GM21825 (cell line): Measurements from ENCODE around the gene DLGAP4.
"Not testable (repeated sequence)": the region's sequence is repeated elsewhere in the genome, so short reads cannot be mapped to it uniquely, and the experiment has no call there.

ENCODE experiments used
- ATAC-seq: cut with Tn5 transposase; IDR thresholded peaks from one replicate; pipeline ENCODE4 v1.9.1; 2021; ENCODE audit warnings: mild to moderate bottlenecking, moderate library complexity; ENCODE audit not compliant: unreplicated experiment

Gene DLGAP4

DNA sequence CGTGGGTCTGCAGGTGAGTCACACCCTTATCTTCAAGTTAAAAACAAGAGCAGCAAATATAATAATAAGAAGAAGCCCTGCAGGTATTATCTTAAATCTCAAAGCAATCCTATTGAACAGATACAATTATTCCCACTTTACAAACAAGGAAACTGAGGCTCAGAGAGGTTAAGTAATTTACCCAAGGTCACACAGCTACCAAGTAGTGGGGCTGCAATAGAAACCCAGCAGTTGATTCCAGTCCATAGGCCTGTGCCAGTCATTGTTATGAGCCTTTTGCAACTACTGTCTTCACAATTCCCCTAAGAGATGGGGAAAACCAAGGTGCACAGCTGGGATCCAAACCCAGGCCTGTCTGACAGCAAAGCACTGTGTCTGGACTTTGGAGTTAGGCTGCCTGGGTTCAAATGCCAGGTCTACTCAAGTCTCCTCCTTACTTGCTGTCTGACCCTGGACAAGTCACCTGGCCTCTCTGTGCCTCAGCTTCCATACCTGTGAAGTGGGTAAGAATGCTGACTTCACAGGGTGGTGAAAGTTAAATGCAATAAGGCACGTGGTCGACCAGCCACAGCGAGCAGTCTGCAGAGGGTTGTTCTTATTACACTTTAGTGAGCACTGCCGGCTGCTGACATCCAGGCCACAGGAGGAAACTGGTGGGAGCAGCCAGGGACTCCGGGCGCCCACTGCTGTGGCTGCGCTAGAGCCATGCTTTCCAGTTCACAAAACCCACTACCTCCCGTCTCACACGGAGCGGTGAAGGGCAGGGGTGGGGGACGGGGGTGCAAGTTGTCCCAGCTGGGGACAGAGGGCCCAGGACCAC lies 241.3 kb downstream of the DLGAP4 start:
- ATAC-seq, result no peak

DNA sequence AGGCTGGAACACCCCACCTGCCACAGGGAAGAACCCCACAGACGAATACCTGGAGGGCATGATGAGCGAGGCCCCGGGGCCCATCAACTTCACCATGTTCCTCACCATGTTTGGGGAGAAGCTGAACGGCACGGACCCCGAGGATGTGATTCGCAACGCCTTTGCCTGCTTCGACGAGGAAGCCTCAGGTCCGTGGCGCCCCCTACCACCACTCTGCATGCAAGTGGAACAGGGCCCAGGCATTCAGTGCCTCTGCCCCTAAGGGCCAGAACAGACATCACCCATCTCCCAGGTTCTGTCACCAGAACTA lies 241.8 kb downstream of the DLGAP4 start:
- no peak for ATAC-seq

DNA sequence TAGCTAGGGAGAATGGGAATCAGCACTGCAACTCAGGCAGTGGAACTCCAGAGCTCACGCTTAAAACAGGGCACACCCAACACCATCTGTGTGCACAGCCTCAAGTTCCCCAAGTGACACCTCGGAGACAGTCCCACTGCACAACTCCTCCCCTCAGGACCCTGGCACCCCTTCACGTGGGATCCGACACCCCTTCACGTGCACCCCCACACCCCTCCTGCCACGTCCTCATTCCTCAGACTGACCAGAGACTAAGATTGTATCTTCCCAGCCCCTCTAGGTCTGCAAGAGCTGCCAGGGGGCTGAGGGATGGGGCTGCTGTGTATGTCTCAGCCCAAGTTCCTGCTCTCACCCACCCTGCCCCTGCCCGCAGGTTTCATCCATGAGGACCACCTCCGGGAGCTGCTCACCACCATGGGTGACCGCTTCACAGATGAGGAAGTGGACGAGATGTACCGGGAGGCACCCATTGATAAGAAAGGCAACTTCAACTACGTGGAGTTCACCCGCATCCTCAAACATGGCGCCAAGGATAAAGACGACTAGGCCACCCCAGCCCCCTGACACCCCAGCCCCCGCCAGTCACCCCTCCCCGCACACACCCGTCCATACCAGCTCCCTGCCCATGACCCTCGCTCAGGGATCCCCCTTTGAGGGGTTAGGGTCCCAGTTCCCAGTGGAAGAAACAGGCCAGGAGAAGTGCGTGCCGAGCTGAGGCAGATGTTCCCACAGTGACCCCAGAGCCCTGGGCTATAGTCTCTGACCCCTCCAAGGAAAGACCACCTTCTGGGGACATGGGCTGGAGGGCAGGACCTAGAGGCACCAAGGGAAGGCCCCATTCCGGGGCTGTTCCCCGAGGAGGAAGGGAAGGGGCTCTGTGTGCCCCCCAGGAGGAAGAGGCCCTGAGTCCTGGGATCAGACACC lies 242.8 kb downstream of the DLGAP4 start:
- no peak for ATAC-seq

DNA sequence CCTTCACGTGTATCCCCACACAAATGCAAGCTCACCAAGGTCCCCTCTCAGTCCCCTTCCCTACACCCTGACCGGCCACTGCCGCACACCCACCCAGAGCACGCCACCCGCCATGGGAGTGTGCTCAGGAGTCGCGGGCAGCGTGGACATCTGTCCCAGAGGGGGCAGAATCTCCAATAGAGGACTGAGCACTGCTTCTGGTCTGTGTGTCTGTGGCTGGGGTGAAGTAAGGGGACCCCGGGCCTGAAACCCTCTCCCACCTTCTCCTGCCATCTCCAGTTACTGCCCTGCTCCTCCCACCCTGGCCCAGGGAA lies 243.4 kb downstream of the DLGAP4 start:
- no peak for ATAC-seq

DNA sequence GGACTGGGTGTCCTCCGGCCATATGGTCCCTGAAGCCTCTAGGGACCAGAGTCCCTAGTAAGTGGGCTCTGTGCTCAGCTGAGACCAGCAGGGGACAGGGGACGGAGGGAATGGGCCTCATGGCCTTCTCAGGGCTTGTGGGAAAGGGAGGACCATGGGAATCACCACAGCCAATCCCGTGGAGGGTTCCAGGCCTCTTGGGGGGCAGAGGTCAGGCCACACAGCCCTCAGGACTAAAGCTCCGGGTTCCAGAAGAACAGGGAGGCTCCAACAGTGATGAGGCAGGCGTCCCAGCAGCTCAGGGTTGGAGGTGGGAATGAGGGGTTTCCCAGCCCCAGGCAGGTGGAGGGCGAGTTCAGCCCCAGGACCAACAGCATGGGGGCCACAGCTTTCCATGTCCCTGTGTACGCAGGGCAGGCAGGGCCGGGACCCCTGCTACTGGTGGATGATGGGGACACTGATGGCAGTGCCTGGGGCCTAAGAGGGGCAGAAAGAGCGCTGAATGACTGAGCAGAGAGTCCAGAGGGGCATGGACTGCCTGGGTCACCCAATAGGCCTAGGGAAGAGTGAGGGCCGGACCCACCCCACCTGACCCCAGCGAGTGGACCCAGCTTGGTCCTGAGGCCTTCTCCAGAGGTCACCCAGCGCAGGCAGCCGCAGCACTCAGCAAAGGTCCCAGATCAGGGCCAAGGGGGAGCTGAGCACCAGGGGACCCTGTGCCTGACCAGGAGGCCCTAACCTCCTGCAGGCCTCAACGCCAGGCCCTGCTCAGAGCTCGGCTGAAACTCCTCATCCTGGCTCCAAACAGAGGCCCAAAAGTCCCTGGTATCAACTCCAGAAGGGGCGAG lies 244.0 kb downstream of the DLGAP4 start:
- ATAC-seq, result no peak

DNA sequence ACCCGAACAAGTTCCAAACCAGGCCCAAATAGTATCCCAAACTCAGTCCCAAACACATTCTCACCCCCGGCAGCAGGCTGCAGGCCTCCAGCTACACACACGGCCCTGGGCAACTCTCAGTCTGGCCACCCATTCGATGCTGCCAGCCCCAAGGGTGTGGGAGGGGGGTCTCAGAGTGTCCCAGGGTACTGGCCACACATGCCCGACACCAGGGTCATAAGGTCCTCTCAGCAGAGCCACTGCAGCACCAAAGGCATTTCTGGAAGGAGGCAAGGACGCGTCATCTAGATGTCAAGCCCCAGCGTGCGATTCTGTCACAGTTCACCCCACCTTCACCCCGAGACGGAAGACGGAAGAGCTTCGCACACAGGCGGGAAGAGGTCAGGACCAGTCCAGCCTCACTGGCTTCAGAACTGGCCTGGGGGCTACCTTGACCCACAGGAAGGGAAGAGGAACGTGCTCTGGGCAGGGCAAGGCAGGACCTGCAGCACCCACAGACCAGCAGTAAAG lies 244.7 kb downstream of the DLGAP4 start:
- ATAC-seq, result no peak

DNA sequence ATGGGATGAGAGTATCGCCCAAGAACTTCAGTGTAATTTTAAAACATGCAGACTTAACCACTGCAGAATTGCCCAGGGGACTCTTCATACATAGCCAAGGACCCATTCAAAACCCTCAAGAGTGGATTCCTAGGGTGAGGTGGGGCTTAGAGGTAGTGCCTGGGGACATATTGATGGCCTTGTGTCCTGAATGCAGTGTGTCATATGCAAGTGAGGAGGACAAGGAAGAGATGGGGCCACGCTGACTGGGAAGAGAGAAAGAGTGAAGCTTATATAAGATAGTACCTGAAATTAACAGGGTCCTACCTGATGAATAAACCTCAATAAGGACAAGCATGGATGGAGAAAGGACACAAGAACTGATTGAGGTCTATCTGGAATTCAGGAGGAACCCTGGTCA lies 249.1 kb downstream of the DLGAP4 start:
- ATAC-seq, result no peak

DNA sequence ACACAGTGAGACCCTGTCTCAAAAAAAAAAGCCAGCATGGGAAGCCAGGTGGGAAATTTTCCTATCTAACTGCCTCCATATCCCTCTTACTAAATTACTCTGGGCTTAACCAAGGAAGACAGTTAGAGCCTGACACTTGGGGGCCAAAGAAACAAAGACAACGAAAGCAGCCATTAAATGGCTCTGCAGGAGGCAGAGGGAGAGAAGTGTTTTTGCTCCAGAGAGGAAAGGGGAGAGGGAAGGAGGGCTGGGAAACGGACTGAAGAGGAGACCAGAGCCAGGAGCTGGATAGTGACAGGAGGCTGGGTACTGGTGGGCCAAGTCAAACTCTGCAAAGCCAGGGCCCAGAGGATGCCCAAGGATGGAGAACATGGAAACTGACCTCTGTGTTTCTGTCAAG lies 256.6 kb downstream of the DLGAP4 start:
- no peak for ATAC-seq

DNA sequence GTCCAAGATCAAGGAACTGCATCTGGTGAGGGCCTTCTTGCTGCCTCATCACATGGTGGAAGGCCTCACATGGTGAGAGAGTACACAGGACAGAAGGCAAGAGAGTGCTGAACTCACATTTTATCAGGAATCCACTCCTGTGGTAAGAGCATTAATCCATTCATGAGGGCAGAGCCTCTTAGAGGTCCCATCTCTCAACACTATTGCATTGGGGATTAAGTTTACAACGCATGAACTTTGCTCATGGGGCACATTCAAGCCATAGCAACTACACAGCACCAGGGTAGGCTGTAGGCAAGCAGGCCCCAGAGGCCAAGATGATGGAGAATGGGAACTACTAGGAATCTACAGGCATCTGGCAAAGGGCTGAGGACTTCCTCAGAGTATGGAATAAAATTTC lies 257.2 kb downstream of the DLGAP4 start:
- ATAC-seq, result no peak

DNA sequence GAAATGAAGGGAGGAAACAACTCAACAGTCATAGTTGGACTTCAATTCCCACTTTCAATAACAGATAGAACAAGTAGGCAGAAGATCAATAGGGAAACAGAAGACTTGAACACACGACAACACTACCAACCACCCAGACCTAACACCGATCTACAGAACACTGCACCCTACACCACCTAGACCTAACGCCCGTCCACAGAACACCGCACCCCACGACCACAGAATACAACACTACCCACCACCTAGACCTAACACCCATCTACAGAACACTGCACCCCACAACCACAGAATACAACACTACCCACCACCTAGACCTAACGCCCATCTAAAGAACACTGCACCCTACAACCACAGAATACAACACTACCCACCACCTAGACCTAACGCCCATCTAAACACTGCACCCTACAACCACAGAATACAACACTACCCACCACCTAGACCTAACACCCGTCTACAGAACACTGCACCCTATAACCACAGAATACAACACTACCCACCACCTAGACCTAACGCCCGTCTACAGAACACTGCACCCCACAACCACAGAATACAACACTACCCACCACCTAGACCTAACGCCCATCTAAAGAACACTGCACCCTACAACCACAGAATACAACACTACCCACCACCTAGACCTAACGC lies 258.1 kb downstream of the DLGAP4 start:
- ATAC-seq, result not testable (repeated sequence)

DNA sequence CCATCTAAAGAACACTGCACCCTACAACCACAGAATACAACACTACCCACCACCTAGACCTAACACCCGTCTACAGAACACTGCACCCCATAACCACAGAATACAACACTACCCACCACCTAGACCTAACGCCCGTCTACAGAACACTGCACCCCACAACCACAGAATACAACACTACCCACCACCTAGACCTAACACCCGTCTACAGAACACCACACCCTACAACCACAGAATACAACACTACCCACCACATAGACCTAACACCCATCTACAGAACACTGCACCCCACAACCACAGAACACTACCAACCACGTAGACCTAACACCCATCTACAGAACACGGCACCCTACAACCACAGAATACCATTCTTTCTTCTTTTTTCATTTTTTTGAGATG lies 258.6 kb downstream of the DLGAP4 start:
- ATAC-seq, result not testable (repeated sequence)

DNA sequence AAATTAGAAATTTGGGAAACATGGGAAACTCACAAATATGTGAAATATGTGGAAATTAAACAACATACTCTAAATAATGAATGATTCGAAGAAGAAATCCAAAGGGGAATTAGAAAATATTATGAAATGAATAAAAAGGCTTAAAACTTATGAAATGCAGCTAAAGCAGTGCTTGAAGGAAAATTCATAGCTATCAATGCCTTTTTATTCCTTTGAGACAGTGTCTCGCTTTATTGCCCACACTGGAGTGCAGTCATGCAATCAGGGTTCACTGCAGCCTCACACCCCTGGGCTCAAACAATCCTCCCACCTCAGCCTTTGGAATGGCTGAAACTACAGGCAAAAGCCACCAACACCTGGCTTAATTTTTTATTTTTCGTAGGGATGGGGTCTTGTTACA lies 259.4 kb downstream of the DLGAP4 start:
- ATAC-seq, result no peak

DNA sequence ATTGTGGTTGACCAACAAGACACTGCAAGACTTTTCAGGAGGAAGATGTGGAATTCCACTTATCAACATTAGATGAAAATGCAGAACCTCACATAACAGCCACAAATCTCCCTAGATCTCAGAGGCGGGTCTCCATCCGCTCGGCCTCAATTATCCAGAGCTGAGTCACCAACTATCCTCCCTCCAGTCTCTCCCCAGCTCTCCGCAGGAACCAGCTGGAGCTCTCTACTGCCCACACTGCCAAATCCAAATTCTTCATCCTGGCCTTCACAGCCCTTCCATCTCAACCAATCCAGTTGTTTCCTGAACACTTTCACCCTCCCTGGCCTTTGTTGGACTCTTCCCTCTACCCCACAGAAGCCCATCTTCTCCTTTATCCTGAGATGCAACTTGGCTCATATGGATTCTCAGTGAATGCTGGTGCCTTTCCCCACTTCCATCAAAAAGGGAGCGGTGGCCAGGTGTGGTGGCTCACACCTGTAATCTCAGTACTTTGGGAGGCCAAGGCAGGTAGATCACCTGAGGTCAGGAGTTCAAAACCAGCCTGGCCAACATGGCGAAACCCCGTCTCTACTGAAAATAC lies 263.8 kb downstream of the DLGAP4 start:
- no peak for ATAC-seq

DNA sequence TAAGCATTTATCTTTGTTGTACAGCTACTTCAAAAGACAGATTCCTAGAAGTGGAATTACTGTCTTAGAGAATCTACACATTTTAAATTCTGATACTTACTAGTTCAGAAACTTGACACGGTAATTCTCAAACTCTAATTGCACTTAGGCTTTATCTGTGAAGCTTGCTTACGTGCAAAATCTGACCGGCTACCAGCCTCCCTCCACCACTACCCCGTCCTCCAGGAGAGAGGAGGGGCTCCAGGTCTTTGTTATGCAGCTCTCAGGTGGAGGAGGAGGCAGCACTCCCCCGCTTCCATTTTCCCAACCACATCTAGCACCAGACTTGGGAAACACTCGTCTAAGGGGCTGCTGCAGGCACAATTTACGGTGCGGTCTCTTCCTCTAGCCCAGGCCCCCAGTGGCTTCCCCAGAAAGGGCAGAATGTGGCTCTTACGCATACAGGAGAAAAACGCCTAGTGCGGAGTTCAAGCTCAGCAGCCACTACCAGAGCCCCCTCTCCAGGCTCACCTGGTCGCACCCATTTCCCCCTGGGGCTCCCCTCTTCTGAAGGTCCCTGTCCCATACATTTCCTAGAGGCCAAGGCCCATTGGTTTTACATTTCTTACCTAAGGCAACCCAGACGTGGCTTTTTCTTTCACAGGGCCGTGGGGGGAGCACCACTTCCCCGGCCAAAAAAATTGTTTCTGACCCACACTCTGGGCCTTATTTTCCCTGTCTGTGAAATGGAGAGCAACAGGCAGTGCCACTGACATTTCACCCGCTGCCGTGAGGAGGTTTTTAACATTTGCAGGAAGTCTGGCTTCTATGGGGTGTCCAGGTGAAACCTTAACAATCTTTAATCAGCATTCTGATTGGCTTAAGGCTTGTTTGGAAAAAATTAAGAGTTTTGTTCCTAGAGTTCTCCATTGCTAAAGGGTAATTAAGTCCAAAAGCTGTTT lies 265.7 kb downstream of the DLGAP4 start:
- no peak for ATAC-seq

DNA sequence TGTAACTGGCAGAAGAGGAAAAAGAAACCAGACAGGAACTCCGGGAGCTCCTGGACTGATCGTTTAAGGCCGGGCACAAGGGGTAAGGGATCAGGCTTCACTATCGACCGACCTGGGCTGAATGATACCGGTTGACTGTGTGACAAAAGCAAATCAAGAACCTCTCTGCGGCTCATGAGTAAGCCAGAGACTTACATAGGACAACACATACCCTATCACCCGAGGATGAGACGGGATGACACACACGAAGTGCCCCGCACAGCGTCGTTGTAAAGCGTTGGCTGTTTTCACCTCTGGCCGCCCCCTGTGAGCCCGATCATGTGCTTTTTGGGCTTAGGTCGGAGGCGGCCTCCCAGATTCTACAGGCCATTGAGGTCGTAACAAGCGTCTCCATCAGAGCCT lies 266.6 kb downstream of the DLGAP4 start:
- no peak for ATAC-seq

DNA sequence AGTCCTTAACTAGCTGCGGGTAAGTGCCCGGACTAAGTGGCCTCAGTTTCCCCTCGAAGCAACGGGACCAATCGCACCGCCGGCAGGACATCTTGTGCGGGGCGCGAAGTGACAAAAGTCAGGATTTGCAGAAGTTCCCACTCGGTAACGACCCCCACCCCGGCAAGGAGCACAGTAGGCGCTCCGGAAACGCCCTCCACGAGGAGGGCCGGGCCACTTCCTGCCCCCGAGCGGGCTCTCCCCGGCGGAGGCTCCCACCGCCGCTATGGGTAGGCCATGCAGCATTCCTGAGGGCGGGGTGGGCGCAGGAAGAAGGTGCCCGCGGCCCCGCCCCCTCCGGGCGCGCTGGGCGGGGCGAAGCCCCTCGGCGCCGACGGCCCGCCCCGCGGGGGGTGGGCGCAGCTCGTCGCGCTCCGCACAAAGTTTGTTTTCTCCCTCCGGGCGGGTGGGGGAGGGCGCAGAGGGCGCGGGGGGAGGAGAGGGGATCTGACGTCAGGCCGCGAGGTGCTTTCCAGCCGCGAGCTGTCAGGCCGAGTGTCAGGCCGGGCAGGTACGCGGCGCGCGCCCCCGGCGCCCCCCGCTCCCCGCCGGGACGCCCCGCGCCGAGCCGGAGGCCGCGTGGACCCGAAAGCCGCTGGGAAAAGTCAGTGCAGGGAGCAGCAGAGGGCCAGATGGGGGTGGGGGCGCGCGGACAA lies 267.1 kb downstream of the DLGAP4 start, which contains the start of gene TGIF2:
TGIF2 (plus strand) TSS at position 495 of the 695 bp plus-strand sequence. CDS start 5,178 bp downstream, outside the sequence.
- peak; percentile 66 for ATAC-seq

DNA sequence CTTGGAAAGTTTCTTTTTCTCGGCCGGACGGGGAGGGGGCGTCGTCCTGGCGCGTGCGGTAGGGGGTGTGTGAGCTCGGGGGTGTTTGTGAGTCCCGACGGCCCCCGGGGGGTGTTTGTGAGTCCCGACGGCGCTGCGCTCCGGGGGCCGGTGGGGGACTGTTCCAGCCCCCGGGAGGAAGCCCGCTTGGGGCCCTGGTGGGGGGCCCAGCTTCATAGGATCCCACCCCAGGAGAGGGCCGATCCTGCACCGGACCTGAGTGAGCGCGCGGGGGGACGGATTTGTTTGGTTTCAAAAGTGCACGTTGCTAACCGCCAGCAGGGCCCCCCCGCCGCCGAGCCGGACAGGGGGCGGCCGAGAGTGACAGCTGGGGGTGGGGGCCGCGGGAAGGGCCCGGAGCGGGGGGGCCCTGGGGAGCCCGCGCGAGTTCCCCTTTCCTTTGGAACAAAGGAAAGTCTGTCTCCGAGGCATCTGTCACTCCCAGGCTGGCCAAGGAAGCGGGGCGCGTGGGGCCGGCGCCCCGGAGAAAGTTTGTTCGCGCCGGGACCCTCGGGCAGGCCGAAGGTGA lies 267.7 kb downstream of the DLGAP4 start:
- no peak for ATAC-seq
